GM19468 (cell line): ENCODE results near the gene ZNF446.
"Not testable (repeated sequence)": the region's sequence is repeated elsewhere in the genome, so short reads cannot be mapped to it uniquely, and the experiment has no call there.

Experiments
- ATAC-seq: cut with Tn5 transposase; IDR thresholded peaks from one replicate; pipeline ENCODE4 v1.9.1; 2021; ENCODE audit warnings: mild to moderate bottlenecking, moderate library complexity, moderate number of reproducible peaks; ENCODE audit not compliant: unreplicated experiment; ENCODE audit errors: extremely low read depth

ZNF446 gene

DNA sequence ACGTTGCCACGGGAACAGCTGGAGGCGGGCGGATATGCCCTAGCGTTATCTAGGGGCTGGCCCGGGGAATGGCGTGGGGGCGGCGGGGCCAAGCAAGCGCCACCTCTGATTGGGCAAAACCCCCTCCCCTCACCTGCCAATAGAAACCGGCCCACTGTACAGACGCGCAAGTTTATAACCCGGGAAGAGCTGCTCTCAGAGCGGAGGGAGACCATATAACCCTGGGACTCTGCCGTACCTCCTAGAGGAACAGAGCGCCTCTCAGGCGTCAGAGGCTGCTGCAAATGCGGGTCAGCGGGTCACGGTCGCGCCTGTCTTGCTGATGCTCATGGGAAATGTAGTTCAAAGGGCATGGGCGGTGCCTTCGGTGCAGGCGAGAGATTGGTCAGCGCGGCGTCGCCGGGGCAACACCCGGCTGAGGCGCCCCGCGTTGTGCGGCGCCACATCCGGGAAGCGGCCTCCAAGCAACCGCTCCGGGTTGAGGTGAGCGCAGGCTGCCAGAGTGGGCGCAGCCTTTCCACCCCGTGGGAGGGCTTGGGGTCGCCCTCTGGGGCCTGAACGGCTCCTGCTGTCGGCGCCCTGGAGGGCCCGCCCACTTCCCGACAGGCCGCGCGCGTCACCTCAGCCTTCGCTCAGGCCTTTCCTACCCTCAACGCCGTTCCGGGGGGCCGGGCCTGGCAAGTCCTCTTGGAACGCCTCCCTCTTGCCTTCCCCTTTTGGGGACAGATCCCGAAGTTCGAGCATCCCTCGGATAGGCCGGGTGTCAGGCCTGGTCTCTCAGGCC lies at the start of gene ZNF446:
TSS of gene ZNF446 (plus strand) at position 639 of the 784 bp plus-strand sequence. CDS start 867 bp downstream, outside the sequence.
- peak; percentile 85 for ATAC-seq

DNA sequence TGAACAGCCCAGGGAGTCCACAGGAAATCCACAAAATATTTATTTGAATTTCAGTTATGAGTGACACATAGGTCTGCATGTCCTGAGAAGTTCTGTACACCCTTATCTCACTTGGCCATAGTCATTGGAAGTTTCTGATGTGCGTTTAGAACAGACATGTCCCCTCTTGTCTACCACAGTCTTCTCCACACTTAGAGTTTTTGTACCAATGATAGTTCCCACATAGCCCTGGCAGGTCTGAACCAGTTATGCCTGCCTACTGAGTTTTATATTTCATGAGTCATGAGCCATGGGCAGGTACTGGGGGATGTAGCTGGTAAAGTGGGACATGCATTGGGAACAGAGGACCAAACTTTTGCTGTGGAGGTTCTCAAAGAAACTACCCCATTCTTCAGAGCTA lies 47.5 kb upstream of the ZNF446 start:
- no peak for ATAC-seq

DNA sequence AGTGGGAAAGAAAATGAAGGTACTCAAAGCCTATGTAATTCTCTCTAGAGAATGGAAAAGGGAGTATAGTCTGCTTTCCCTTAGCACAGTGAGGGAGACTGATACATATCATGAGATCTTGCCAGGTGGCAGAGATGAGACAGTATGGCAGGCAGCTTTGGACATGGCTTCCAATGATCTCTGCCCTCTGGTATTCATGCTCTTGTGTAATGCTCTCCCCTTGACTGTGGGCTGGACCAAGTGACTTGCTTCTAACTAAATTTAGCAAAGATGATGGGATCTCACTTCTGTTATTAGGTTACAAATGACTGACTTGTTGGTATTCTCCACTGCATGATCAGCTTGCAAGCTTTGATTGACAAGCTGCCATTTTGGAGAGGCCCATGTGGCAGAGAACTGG lies 46.4 kb upstream of the ZNF446 start:
- no peak for ATAC-seq

DNA sequence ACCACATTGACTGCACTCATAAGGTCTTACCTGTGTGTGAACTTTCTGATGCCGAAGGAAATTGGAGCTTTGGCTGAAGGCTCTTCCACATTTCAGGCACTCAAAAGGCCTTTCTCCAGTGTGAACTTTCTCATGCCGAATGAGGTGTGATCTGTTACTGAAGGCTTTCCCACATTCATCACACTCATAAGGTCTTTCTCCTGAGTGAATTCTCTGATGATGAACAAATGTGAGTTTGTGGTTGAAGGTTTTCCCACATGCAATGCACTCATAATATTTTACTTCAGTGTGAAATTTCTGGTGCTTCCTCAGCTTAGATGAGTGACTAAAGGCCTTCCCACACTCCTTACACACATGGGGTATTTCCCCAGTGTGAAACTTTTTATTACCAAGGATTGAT lies 41.9 kb upstream of the ZNF446 start:
- ATAC-seq = no peak

DNA sequence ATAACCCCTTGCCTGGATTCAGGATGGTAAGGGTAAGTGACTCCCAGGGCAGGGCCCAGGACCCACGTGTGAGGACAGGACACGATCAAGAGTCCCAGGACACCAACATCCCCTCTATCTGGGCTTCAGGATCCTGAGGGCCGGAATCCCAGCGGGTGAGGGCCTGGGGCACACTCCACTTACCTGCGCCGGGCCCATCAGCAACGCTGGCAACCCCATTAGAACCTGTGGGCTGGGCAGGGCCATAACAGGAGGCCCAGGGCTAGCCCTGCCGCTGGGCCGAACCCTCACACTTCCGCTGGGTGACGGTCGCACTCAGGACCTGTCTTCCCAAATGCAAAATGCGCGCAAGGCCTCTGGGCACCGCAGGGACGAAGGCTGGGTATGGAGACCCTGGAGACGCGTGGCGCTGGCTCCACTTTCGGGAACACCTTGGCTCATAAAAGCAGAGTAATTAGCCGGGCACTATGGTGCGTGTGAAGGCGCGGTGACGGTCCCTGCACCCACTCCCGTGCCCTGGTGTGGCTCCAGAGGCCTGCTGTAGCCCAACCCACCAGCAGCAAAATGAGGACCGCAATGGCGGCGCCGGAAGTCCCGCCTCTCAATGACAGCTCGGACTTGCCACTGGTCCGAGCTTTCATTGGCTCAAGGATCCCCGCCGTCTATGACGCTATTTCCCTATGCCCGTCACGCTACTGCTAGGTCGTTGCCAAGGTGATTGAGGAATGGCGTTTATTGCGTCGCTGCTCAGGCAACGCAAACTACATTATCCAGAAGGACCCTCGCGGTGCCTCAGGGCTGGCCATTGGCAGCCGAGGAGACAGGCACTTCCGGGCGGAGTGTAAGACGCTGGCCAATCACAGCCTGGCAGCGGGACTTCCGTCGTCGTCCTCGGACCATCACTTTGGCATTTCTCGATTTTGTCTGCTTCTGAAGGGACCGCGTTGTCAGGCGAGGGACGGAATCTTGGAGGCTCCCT lies 36.3 kb upstream of the ZNF446 start, which contains the start of gene ZNF132:
TSS of gene ZNF132 (minus strand) at position 578 of the 979 bp plus-strand sequence. CDS start at position 246, 332 bp downstream.
- ATAC-seq = peak; percentile 96

DNA sequence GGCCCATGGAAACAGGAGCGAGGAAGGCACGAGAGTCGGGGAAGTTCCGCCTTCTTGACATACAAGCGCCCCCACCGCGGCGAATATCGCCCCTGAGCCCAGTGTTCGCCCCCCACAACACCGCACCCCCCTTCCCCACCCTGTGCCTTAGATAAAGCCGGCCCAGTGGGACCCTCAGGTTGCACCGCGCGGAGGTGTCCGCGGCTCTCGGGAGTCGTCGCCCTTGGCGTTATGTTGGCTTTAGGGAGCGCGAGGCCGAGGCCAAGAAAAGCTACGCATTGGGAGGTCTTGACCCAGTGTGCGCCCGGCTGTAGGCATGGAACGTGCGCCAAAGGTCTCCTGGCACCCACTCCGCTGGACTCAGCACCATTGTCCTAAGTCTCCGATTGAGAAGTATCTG lies 35.6 kb upstream of the ZNF446 start:
- ATAC-seq = no peak

DNA sequence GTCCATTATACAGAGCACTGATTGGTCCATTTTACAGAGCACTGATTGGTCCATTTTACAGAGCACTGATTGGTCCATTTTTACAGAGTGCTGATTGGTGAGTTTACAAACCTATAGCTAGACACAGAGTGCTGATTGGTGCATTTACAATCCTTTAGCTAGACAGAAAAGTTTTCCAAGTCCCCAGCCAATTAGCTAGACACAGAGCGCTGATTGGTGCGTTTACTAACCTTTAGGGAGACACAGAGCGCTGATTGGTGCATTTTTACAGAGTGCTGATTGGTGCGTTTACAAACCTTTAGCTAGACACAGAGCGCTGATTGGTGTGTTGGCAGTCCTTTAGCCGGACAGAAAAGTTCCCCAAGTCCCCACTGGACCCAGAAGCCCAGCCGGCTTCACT lies 33.2 kb upstream of the ZNF446 start:
- not testable (repeated sequence) for ATAC-seq

DNA sequence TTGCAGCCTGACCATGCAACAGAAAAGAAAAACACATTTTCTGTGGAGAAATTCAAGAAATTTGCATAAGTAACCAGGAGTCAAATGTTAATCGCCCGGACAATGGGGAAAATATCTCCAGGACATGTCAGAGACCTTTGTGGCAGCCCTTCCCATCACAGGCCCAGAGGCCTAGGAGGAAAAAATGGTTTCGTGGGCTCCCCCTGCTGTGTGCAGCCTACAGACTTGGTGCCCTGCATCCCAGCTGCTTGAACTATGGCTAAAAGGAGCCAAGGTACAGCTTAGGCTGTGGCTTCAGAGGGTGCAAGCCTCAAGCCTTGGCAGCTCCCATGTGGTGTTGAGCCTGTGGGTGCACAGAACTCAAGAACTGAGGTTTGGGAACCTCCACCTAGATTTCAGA lies 27.3 kb upstream of the ZNF446 start:
- not testable (repeated sequence) for ATAC-seq

DNA sequence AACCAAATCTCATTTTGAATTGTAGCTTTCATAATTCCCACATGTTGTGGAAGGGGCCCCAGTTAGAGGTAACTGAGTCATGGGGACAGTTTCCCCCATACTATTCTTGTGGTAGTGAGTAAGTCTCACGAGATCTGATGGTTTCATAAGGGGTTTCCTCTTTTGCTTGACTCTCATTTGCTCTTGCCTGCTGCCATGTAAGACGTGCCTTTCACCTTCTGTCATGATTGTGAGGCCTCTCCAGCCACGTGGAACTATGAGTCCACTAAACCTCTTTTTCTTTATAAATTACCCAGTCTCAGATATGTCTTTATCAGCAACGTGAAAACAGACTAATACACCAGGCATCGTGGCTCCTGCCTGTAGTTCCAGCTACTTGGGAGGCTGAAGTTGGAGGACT lies 26.2 kb upstream of the ZNF446 start:
- not testable (repeated sequence) for ATAC-seq

DNA sequence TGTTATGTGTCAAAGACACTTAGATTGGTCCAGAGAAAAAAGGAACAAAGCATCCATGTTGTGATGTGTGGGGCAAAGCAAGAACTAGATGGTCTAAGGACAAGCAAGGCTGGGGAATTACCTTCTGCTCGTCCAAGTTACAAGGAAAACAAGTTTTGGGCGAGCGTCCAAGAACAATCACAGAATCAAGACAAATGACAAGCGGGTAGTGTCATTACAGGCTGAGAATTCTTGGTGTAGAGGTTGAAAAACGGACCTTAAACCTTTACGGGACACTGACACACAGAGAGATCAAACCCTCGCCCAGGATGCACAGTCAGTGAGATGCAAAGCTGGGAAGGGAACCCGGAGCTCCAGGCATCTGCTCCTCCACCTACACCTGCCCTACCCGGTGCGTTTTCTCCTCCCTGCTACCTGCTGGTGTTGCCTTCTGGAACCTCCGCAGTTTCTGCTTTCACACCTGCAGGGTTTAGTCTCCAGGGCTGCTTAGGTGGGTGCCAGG lies 25.2 kb upstream of the ZNF446 start:
- no peak for ATAC-seq

DNA sequence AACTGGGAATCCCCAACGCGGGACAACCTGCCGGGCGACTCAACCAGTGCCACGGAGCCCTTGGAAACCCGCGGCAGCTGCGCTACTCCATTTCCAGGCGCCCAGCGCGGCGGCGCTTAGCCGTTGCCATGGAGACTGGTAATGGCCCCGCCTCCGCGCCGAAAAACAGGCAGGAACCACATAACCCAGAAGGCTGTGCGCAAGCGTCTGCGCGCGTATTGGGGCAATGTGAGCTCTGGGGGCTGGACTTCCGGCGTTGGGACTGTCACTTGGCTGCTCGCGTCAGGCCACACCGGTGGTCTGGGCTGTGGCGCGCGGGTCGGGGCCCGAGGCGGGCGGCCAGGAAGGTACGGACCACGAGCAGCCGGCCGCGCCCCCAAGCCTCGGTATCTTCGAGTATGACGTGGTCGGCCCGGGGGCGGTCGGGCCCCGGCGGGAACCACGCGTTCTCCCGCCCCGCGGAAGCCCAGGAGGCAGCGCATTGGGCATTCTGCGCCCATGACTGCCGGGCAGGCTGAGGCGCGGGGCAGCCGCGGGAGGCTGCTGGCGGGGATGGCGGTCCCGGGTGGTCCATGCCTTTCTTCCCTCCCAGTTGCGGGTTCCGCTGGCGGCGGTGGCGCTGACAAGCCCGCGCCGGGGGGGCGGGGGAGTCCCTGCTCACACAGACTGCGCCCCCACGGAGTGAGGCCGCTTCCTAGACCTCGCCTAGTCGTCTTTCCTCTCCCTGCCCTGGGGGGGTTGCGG lies 24.6 kb upstream of the ZNF446 start, which contains the start of gene ZNF324B:
TSS of gene ZNF324B (plus strand) at position 265 of the 744 bp plus-strand sequence. CDS start 2,080 bp downstream, outside the sequence.
- ATAC-seq = peak; percentile 92

DNA sequence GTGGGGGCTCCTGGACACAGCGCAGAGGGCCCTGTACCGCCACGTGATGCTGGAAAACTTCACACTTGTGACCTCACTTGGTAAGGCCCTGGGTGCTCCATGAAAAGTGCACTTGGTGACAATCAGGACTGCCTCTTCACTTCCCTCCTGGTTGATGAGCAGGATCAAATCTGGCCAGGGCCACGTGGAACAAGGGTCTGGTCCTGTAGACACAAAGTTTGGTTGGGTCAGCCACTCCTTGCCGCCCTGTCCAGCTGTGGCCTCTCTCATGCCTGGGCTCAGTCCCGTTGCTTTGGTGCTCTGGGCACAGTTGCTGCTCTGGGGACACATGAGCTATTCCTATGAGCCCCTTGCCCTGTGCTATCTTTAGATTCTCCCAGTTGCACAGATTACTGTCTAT lies 22.4 kb upstream of the ZNF446 start:
- no peak for ATAC-seq

DNA sequence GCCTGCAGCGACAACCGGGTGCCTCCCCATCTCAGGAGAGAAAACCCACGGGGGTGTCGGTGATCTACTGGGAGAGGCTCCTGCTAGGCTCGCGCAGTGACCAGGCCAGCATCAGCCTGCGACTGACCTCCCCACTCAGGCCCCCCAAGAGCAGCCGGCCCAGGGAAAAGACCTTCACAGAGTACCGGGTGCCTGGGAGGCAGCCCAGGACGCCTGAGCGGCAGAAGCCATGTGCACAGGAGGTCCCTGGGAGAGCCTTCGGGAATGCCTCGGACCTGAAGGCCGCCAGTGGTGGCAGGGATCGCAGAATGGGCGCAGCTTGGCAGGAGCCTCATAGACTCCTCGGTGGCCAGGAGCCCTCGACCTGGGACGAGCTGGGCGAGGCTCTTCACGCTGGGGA lies 20.8 kb upstream of the ZNF446 start:
- ATAC-seq = no peak

DNA sequence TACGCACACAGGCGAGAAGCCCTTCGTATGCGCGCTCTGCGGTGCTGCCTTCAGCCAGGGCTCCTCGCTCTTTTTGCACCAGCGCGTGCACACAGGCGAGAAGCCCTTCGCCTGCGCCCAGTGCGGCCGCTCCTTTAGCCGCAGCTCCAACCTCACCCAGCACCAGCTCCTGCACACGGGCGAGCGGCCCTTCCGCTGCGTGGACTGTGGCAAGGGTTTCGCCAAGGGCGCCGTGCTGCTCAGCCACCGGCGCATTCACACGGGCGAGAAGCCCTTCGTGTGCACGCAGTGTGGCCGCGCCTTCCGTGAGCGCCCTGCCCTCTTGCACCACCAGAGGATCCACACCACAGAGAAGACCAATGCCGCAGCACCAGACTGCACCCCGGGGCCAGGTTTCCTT lies 20.0 kb upstream of the ZNF446 start:
- ATAC-seq = no peak

DNA sequence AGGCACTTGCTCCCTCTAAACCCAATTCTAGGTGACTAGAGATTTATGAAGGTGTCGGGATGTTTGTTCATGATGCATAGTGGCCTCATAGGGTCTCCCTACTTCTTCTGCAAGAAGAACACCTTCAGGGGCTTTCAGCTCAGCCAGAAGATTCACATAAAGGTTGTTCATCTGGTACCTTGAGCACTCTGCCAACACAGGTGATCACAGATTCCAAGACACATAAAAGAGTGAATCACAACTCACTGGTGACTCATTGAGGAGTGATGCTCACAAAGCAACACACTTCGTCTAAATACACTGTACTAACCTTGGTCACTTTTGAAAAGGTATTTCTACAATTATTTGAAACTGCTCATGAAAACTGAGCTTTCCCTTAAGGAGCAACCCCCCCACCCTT lies 16.1 kb upstream of the ZNF446 start:
- no peak for ATAC-seq

DNA sequence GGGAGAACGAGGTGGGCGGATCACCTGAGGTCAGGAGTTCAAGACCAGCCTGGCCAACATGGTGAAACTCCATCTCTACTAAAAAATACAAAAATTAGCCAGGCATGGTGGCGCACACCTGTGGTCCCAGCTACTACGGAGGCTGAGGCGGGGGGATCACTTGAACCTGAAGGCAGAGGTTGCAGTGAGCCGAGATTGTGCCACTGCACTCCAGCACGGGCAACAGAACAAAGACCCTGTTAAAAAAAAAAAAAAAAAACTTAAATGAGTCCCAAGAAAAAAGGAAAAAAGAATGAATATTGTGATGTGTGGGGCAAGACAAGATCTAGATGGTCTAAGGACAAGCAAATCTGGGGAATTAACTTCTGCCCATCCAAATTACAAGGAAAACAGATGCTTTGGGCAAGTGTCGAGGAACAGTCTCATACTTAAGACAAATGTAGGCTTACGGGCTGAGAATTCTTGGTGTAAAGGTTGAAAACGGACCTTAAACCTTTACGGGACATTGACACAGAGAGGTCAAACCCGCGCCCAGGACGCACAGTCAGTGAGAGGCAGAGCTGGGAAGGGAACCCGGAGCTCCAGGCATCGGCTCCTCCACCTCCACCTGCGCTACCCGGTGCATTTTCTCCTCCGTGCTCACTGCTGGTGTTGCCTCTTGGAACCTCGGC lies 9.9 kb upstream of the ZNF446 start:
- ATAC-seq = no peak

DNA sequence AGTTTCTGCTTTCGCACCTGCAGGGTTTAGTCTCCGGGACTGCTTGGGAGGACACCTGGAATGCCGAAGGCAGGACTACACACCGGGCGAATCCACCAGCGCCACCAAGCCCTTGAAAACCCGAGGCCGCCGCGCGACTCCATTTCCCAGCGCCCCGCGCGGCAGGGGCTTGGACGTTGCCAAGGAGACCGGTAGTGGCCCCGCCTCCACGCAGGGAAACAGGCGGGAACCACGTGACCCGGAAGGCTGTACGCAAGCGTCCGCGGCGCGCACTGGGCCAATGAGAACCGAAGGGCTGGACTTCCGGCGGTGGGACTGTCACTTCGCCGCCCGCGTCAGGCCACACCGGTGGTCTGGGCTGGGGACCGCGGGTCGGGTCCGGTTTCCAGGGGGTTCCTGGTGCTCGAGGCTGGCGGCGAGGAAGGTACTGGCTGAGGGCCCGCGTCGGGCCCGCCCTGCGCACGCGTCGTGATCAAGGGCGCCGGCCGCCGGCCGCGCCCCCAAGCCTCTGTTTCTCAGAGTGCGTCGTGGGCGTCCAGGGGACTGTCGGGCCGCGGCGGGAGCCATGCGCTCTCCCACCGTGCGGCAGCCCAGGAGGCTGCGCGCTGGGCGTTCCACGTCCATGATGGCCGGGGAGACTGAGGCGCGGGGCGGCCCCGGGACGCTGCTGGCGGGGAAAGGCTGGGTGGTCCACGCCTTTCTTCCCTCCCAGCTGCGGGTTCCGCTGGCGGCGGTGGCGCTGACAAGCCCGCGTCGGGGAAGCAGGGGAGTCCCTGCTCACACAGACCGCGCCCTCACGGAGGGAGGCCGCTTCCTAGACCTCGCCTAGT lies 9.2 kb upstream of the ZNF446 start, which contains the start of gene ZNF324:
TSS of gene ZNF324 (plus strand) at position 321 of the 830 bp plus-strand sequence. CDS start 2,106 bp downstream, outside the sequence.
- peak; percentile 89 for ATAC-seq

DNA sequence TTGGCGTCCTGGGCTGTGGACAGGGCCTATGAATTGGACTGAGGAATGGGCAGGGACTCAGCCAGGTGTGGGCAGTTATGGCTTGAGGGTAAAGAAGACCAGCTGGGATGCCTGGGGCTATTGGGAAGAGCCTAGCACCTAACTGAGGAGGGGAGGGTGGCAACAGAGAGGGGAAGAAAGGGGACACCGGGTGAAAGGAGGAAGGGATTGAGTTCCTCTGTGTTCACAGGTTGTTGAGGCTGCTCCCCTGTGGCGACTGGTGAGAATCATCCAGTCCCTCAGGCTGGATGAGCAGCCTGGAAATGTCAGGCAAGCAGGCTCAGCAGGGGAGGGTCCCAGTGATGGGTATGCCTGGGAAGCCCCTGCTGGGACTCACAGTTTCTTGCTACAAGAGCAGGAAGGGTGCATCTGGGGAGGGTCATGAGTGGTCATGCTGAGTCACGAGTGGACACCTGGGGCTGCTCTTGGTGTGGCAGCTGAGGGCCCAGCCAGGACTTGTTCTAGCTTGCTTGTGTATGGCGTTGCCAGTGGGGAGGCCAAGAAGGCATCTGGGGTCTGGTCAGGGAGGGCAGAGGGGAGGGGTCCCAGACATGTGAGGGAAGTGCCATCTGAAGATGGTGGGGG lies 7.8 kb upstream of the ZNF446 start:
- ATAC-seq = no peak
